Neural cell (in vitro differentiated cells): Measurements from ENCODE around the gene PDE11A. TPM values are rescaled to one million over a fixed set of nuclear protein-coding genes. Genes with fewer than 3 reads are reported as not detected.

Experiments
- H2AFZ ChIP-seq: fragments of 200-600, 300-800 bp; sonication (generic), shearing (Covaris generic); 2 replicates; pipeline ENCODE4 v1.6.0; 2014; ENCODE audit warnings: low read depth, mild to moderate bottlenecking, antibody characterized with exemption, low read length, moderate library complexity
- H3F3A ChIP-seq: fragments of 200-600 bp; shearing (Covaris generic); 2 replicates; pipeline ENCODE4 v1.6.1; 2016; ENCODE audit warnings: mild to moderate bottlenecking, moderate library complexity, mixed read lengths, antibody characterized with exemption, low read length; ENCODE audit not compliant: insufficient read depth, poor library complexity, severe bottlenecking
- H3K27ac ChIP-seq: fragments of 200-600, 300-800 bp; sonication (generic), shearing (Covaris generic); 2 replicates; pipeline ENCODE4 v1.5.1; 2014; ENCODE audit warnings: mild to moderate bottlenecking, low read length, moderate library complexity
- H3K27me3 ChIP-seq: fragments of 300-800, 200-600 bp; sonication (generic), shearing (Covaris generic); 2 replicates; pipeline ENCODE4 v1.6.0; 2014; ENCODE audit warnings: mild to moderate bottlenecking, low read depth, low read length, moderate library complexity; ENCODE audit not compliant: insufficient read depth
- H3K36me3 ChIP-seq: fragments of 300-800, 200-600 bp; sonication (generic), shearing (Covaris generic); 2 replicates; pipeline ENCODE4 v1.5.1; 2014; ENCODE audit warnings: mild to moderate bottlenecking, antibody characterized with exemption, low read length, moderate library complexity; ENCODE audit not compliant: insufficient read depth
- H3K4me2 ChIP-seq: fragments of 300-800, 200-600 bp; sonication (generic), shearing (Covaris generic); 2 replicates; pipeline ENCODE4 v1.6.0; 2014; ENCODE audit warnings: mild to moderate bottlenecking, low read length
- H3K4me3 ChIP-seq: fragments of 300-800, 200-600 bp; sonication (generic), shearing (Covaris generic); 2 replicates; pipeline ENCODE4 v1.5.1; 2014; ENCODE audit warnings: mild to moderate bottlenecking, low read length, moderate library complexity
- H3K79me2 ChIP-seq: fragments of 200-600 bp; shearing (Covaris generic); replicated peaks from 2 replicates; pipeline ENCODE4 v1.6.0; 2014; ENCODE audit warnings: mild to moderate bottlenecking, low read length, moderate library complexity; ENCODE audit not compliant: insufficient read depth
- H3K9ac ChIP-seq: fragments of 300-800, 200-600 bp; sonication (generic), shearing (Covaris generic); 2 replicates; pipeline ENCODE4 v1.6.1; 2016; ENCODE audit warnings: mild to moderate bottlenecking, low read length, mixed read lengths
- H3K9me2 ChIP-seq: fragments of 200-600 bp; shearing (Covaris generic); 2 replicates; pipeline ENCODE4 v1.6.1; 2016; ENCODE audit warnings: mild to moderate bottlenecking, low read length, mixed read lengths; ENCODE audit not compliant: insufficient read depth
- H3K9me3 ChIP-seq: fragments of 200-600, 300-800 bp; sonication (generic), shearing (Covaris generic); 2 replicates; pipeline ENCODE4 v1.6.1; 2016; ENCODE audit warnings: mild to moderate bottlenecking, mixed run types, low read length, moderate library complexity, mixed read lengths
- H4K20me1 ChIP-seq: fragments of 200-600 bp; shearing (Covaris generic); 2 replicates; pipeline ENCODE4 v1.6.1; 2016; ENCODE audit warnings: mild to moderate bottlenecking, mixed run types; ENCODE audit not compliant: insufficient read depth
- CTCF ChIP-seq: fragments of 450-650 bp; IDR thresholded peaks from 2 replicates; pipeline ENCODE4 v1.5.1; 2014; ENCODE audit warnings: antibody characterized with exemption, mild to moderate bottlenecking, moderate library complexity; ENCODE audit not compliant: poor library complexity, severe bottlenecking
- EP300 ChIP-seq: fragments of 450-650 bp; conservative IDR thresholded peaks from 2 replicates; pipeline ENCODE4 v1.6.1; 2014; ENCODE audit warnings: antibody characterized with exemption, mild to moderate bottlenecking, moderate library complexity; ENCODE audit not compliant: poor library complexity, severe bottlenecking
- EZH2 ChIP-seq: fragments of 200-600, 300-800 bp; shearing (Covaris generic), sonication (generic); IDR thresholded peaks from 2 replicates; pipeline ENCODE4 v1.6.1; 2014; ENCODE audit warnings: antibody characterized with exemption, low read length, borderline replicate concordance, mild to moderate bottlenecking; ENCODE audit not compliant: insufficient read depth, poor library complexity, severe bottlenecking
- MXI1 ChIP-seq: fragments of 450-650 bp; conservative IDR thresholded peaks from 2 replicates; pipeline ENCODE4 v1.6.1; 2014; ENCODE audit warnings: antibody characterized with exemption, mild to moderate bottlenecking; ENCODE audit not compliant: poor library complexity, severe bottlenecking
- POLR2AphosphoS5 ChIP-seq: IDR thresholded peaks from 2 replicates; pipeline ENCODE4 v1.6.1; 2012
- RAD21 ChIP-seq: fragments of 450-650 bp; conservative IDR thresholded peaks from 2 replicates; pipeline ENCODE4 v1.6.1; 2014; ENCODE audit warnings: antibody characterized with exemption, mild to moderate bottlenecking, moderate library complexity
- REST ChIP-seq: IDR thresholded peaks from 2 replicates; pipeline ENCODE4 v1.6.1; 2012; ENCODE audit warnings: borderline replicate concordance
- SMC3 ChIP-seq: fragments of 450-650 bp; conservative IDR thresholded peaks from 2 replicates; pipeline ENCODE4 v1.6.1; 2014; ENCODE audit warnings: antibody characterized with exemption, mild to moderate bottlenecking, moderate library complexity; ENCODE audit not compliant: poor library complexity
- TAF1 ChIP-seq: IDR thresholded peaks from 2 replicates; pipeline ENCODE4 v1.6.1; 2012; ENCODE audit warnings: low read depth
- polyA plus RNA-seq: library from polyadenylated mRNA; depleted of rRNA; stranded (reverse); fragments of >200 nt; gene quantifications from 2 replicates; pipeline ENCODE4 v1.2.3, GENCODE V29; 2014

PDE11A gene
- polyA plus RNA-seq, 1 donor from 2014 or later = 0.89 TPM

- Histone ChIP-seq H3K27me3 (no peaks in the 10 kb centered on the region), H3F3A (no peaks in the 10 kb centered on the region), H3K36me3 (no peaks in the 10 kb centered on the region), H4K20me1 (no peaks in the 10 kb centered on the region), H3K4me2 (no peak overlapping the region), H2AFZ (no peak overlapping the region), H3K79me2 (no peaks in the 10 kb centered on the region), H3K9ac (no peak overlapping the region), H3K27ac (peak overlapping the region; percentile 39), H3K9me2 (no peaks in the 10 kb centered on the region), H3K4me3 (no peak overlapping the region), H3K9me3 (no peaks in the 10 kb centered on the region)
- TF ChIP-seq TAF1 = no peak
- TF ChIP-seq MXI1 = no peak
- TF ChIP-seq REST = no peak
- TF ChIP-seq EZH2 = no peak
- TF ChIP-seq RAD21 = no peak
- TF ChIP-seq SMC3 = no peak
- no peak for TF ChIP-seq EP300
- no peak for TF ChIP-seq POLR2AphosphoS5
- TF ChIP-seq CTCF = no peak
Observed at GRCh38 chr2:177852389-177852788, 220.2 kb downstream of the PDE11A start.

GRCh38 chr2:177843188-177843587 is 229.4 kb downstream of the PDE11A start:
- Histone ChIP-seq H3K27ac (no peak overlapping the region), H3K4me2 (no peak overlapping the region)
- TF ChIP-seq REST = no peak
- TF ChIP-seq EZH2 = no peak
- TF ChIP-seq RAD21 = no peak
- TF ChIP-seq CTCF = no peak

More at GRCh38 chr2:177843188-177843587, 229.4 kb downstream of the PDE11A start:
- no peaks in the 10 kb centered on the region for H3K79me2 ChIP-seq
- H3K4me3 ChIP-seq = no peak overlapping the region
- no peaks in the 10 kb centered on the region for H3K36me3 ChIP-seq
- H3F3A ChIP-seq = no peaks in the 10 kb centered on the region
- no peak overlapping the region for H2AFZ ChIP-seq
- no peaks in the 10 kb centered on the region for H3K9me2 ChIP-seq
- no peak overlapping the region for H3K9ac ChIP-seq
- H3K9me3 ChIP-seq = no peaks in the 10 kb centered on the region
- H4K20me1 ChIP-seq = no peaks in the 10 kb centered on the region
- H3K27me3 ChIP-seq = no peaks in the 10 kb centered on the region
